ENCODE results near the gene ARFGEF3. TPM values are rescaled to one million over a fixed set of nuclear protein-coding genes. Genes with fewer than 3 reads are reported as not detected.
A peak's percentile ranks its signal among the peaks of the same experiment; 100 is the strongest.

ARFGEF3 gene
- total and polyA plus RNA-seq, 2 experiments from 2014 or later = 5.8 to 24.6 TPM

- TF ChIP-seq ZNF462 (CRISPR knock-in tag; IDR thresholded peaks at IDR 0.05) (no peak), ETS1 (IDR thresholded peaks at IDR 0.05) (no peak)
Measured at GRCh38 chr6:138142806-138143205, 18.9 kb upstream of the ARFGEF3 start (continued).

- Histone ChIP-seq H3F3A (replicated peaks; ENCODE audit: low read depth) (no peaks in the 10 kb centered on the region), H4K20me1 (replicated peaks; ENCODE audit: insufficient read depth) (no peaks in the 10 kb centered on the region), H3K4me3 (no peak overlapping the region), H3K4me1 (ENCODE audit: insufficient read depth) (no peaks in the 10 kb centered on the region), H3K79me2 (replicated peaks; ENCODE audit: insufficient read depth) (no peaks in the 10 kb centered on the region), H3K4me2 (no peak overlapping the region), H3K27ac (ENCODE audit: low read depth) (no peak overlapping the region), H3K36me3 (ENCODE audit: insufficient read depth) (no peaks in the 10 kb centered on the region), H3K9me2 (ENCODE audit: insufficient read depth) (no peaks in the 10 kb centered on the region), H3K27me3 (ENCODE audit: insufficient read depth) (no peaks in the 10 kb centered on the region), H2AFZ (no peak overlapping the region)
- Mint-ChIP-seq H3K9me3 (no peaks in the 10 kb centered on the region), H3K4me3 (no peak overlapping the region), H3K36me3 (ENCODE audit: low read depth) (no peaks in the 10 kb centered on the region), H3K4me1 (no peaks in the 10 kb centered on the region), H3K27ac (no peak overlapping the region), H3K27me3 (ENCODE audit: insufficient read depth, low read depth, poor library complexity) (peaks cover 3% of the 10 kb centered on the region)
- DNase-seq (ENCODE audit: low spot score) (no peak), ATAC-seq (no peak)
- no peak for TF ChIP-seq POLR2AphosphoS5 (IDR thresholded peaks at IDR 0.05; ENCODE audit: low read depth)
Measured at GRCh38 chr6:138145402-138145801, 16.3 kb upstream of the ARFGEF3 start.

- no peak overlapping the region for H3K27ac ChIP-seq (ENCODE audit: low read depth)
- H3K4me1 ChIP-seq (ENCODE audit: insufficient read depth) = no peaks in the 10 kb centered on the region
- no peaks in the 10 kb centered on the region for H3K79me2 ChIP-seq (replicated peaks; ENCODE audit: insufficient read depth)
- H4K20me1 ChIP-seq (replicated peaks; ENCODE audit: insufficient read depth) = no peaks in the 10 kb centered on the region
- no peaks in the 10 kb centered on the region for H3K27me3 ChIP-seq (ENCODE audit: insufficient read depth)
- no peak for ATAC-seq
- H3K9me2 ChIP-seq (ENCODE audit: insufficient read depth) = no peaks in the 10 kb centered on the region
- no peaks in the 10 kb centered on the region for H3K9me3 Mint-ChIP-seq
- no peak overlapping the region for H3K27ac Mint-ChIP-seq
- H3K4me3 Mint-ChIP-seq = no peak overlapping the region
- peak; percentile 25 for DNase-seq (ENCODE audit: low spot score)
- H2AFZ ChIP-seq = peak overlapping the region; percentile 94
- no peaks in the 10 kb centered on the region for H3F3A ChIP-seq (replicated peaks; ENCODE audit: low read depth)
- no peaks in the 10 kb centered on the region for H3K4me1 Mint-ChIP-seq
- H3K27me3 Mint-ChIP-seq (ENCODE audit: insufficient read depth, low read depth, poor library complexity) = peaks cover 3% of the 10 kb centered on the region
- no peak overlapping the region for H3K4me3 ChIP-seq
- no peaks in the 10 kb centered on the region for H3K36me3 ChIP-seq (ENCODE audit: insufficient read depth)
- H3K36me3 Mint-ChIP-seq (ENCODE audit: low read depth) = no peaks in the 10 kb centered on the region
- no peak overlapping the region for H3K4me2 ChIP-seq
- no peak for TF ChIP-seq ZNF462 (CRISPR knock-in tag; IDR thresholded peaks at IDR 0.05)
Measured at GRCh38 chr6:138146544-138146943, 15.2 kb upstream of the ARFGEF3 start.
